Activated CD8-positive, alpha-beta memory T cell treated with anti-CD3 and anti-CD28 coated beads for 4 hours (primary cell): ENCODE data around the gene NPLOC4.

Experiments used
- DNase-seq, 2 donors: peaks; one replicate each; pipeline ENCODE4 v3.0.0-alpha.2; 2020; ENCODE audit warnings: low read depth in 2 of 2

NPLOC4 gene

GRCh38 chr17:81518113-81518784, 118.7 kb downstream of the NPLOC4 start:
- no peak for DNase-seq

- no peak for DNase-seq
Measured at GRCh38 chr17:81517339-81518112, 119.4 kb downstream of the NPLOC4 start.

GRCh38 chr17:81517009-81517338, 119.9 kb downstream of the NPLOC4 start:
- DNase-seq = no peak

GRCh38 chr17:81516439-81516838, 120.5 kb downstream of the NPLOC4 start:
- DNase-seq = no peak

- DNase-seq = no peak
Measured at GRCh38 chr17:81515530-81516041, 121.3 kb downstream of the NPLOC4 start.

GRCh38 chr17:81514739-81515529, 122.0 kb downstream of the NPLOC4 start:
- peak; percentile 54 to 62 for DNase-seq

GRCh38 chr17:81514489-81514738, 122.5 kb downstream of the NPLOC4 start:
- no peak for DNase-seq

GRCh38 chr17:81513753-81514488, 123.0 kb downstream of the NPLOC4 start:
- peak in 1 of 2 donors; percentile 12 for DNase-seq

GRCh38 chr17:81513372-81513752, 123.5 kb downstream of the NPLOC4 start:
- peak in 1 of 2 donors; percentile 44 for DNase-seq

DNA sequence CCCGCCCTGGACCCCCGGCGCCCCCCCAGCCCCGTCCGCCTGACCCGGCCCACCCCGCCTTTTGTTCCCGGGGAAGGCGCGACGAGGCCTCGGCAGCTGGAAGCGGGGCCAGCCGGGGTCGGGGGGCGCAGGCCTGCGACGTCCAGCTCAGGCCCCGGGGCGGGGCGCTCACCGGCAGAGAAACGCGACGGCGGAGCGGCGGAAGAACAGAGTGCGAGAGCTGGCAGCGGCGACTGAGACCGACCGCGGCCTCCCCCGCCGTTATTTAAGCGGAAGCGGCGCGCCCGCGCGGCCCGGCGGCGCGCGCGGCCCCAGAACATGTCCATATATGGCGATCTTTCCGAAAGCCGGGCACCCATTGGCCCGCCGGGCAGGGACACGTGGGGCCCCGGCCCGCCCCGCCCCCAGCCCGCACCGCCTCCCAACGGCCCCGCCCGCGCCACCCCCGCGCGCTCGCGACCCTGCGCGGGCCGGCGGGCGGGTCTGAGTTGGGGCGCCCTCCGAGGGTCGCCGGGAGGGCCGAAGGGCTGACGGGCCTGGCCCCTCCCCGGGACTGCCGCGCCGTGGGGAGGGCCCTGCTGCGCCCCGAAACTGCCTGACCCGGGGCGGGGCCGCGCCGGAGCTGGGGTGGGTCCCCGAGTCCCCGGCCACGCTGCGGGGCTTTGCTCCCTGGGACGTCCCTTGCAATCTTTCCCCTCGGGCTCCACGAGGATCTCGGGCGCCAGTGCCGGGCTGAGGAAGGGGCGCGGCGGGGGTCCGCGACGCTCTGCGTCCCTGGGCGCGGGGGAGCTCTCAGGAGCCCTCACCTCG, 124.1 kb downstream of the NPLOC4 start, which contains the start of gene ACTG1:
Gene ACTG1 (minus strand): TSS at position 238 of the 810 bp plus-strand sequence. CDS start 445 bp downstream, outside the sequence.
- DNase-seq = peak; percentile 84 to 85

DNA sequence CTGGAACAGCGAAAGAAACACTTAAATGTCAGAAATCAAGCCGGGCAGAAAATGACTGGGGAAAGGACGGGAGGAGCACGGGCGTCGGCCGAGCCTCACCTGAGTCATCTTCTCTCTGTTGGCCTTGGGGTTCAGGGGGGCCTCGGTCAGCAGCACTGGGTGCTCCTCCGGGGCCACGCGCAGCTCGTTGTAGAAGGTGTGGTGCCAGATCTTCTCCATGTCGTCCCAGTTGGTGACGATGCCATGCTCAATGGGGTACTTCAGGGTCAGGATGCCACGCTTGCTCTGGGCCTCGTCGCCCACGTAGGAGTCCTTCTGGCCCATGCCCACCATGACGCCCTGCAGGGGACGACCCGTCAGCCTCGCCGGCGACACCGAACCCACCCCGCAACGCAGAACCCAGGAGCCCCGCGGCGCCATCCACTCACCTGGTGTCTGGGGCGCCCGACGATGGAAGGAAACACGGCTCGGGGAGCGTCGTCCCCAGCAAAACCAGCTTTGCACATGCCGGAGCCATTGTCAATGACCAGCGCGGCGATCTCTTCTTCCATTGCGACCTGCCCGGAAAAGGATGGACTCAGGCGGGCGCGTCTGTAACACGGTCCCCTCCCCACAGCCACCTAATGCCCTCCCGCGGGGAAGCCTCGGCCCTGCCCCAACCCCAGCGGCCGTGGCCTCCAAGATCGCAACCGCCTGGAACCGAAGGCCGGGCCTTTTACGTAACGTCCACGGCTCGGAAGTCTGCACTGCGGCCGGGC, 124.9 kb downstream of the NPLOC4 start:
- peak in 1 of 2 donors; percentile 14 for DNase-seq

GRCh38 chr17:81511554-81511803, 125.4 kb downstream of the NPLOC4 start:
- DNase-seq = no peak

DNA sequence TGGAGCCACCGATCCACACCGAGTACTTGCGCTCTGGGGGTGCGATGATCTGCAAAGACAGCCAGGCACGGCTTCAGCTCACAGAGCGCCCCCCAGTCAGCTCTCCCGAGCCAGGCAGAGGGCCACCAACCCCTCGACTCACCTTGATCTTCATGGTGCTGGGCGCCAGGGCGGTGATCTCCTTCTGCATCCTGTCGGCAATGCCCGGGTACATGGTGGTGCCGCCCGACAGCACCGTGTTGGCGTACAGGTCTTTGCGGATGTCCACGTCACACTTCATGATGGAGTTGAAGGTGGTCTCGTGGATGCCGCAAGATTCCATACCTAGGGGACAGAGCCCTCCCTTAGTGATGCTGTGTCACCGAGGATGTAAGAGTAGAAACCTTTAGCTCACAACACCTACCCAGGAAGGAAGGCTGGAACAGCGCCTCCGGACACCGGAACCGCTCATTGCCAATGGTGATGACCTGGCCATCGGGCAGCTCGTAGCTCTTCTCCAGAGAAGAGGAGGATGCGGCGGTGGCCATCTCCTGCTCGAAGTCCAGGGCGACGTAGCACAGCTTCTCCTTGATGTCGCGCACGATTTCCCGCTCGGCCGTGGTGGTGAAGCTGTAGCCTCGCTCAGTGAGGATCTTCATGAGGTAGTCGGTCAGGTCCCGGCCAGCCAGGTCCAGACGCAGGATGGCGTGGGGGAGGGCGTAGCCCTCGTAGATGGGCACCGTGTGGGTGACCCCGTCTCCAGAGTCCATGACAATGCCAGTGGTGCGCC, 125.9 kb downstream of the NPLOC4 start:
- DNase-seq = no peak

GRCh38 chr17:81509972-81510784, 126.7 kb downstream of the NPLOC4 start:
- DNase-seq = no peak

DNA sequence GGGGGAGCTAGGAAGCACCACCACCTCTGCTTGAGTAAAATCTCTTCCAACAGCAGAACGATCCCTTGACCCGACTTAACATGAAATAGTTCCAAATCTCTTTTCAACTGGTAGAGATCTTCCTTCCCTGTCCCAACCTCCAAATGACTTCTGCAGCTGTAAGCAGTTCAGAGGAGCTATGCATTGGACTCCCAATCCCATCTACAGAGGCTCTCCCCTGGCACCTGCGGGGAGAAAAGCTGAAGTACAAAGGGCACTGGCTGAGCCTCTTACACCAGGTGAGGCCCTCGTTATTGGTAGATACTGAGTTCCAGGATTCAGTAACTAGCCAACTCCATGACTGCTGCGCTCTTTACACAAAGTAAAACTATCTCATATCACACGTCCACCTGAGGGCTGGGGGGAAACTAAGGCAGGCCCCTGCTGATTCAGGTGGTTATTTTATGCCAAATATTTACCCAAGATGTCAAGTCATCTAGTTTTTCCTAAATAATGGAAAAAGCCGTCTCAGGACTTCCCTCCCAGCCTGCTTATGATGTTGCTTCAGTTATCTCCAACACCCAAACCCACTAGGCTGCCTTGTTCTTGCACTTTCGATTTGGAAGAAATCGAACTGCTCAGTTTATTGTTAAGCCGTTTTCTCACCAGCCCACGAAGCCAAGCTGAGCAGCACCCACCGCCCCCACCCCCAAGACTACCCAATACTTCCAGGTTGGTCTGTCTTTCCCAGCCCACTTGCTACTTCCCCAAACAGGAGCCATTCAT, 127.5 kb downstream of the NPLOC4 start:
- DNase-seq = no peak

DNA sequence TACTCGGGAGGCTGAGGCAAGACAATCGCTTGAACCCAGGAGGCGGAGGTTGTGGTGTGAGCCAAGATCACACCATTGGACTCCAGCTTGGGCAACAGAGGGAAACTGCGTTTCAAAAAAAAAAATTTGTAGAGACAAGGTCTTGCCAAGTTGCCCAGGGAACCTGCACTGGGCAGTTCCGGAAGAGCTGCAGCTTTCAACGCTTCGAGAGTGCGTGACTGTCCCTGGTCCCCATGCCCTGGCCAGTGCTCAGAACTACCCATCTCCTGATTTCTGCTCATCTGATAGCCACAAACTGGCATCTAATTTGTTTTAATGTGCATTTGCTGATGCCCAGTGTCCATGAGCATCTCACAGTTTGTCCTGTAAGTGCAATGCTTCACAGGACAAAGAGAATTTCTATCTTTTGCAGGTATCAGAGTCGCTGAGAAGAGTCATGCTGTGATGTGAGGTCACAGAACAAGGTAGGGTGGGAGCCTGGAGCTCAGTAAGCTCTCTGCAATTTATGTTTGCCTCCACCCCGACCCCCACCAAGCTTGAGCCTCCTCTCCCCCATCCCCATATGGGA, 128.2 kb downstream of the NPLOC4 start:
- no peak for DNase-seq
